Hippocampal formation (tissue), 2 donors: ENCODE data around the gene CTNNA3.
A peak's percentile ranks its signal among the peaks of the same experiment; 100 is the strongest.

Experiments used
- DNase-seq, 2 donors: peaks; one replicate each; lab custom pipeline; 2025; lab: John Stamatoyannopoulos, UW

Gene CTNNA3

DNA sequence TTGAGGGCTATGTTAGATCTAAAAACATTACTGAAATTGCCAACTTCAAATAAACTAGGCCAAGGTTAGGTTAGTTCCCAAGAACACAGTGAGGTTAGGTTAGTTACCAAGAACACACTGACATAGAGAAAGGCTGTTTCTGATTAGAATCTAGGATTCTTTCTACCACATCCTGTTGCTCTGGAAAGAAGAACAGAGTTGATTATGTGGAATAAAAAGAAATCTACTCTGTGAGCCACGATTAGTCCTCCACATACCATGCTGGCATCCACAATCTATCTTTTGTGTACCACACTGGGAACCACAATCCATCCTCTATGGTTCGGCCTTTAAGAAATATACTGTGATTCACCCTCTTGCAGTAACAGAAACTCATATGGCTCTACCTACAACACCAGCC, 678.8 kb downstream of the CTNNA3 start:
- DNase-seq = no peak

DNA sequence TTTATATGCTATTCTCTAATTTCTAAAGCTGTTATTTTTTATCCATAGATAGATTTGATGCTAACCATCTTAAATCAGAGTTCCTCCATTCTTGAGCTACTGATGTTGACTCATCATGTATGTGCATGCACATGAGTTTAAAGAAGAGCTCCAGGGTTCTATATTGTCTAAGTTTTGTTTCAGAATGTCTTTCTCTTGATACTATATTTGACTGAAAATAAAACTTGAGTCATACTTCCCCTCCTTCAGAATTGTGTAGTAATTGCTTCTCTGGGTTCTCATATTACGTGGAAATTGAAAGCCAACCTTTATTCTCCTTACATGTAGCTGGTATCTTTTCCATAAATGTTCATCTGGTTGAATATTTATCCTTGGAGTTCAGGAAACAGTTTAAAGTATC, 680.8 kb downstream of the CTNNA3 start:
- DNase-seq = no peak

DNA sequence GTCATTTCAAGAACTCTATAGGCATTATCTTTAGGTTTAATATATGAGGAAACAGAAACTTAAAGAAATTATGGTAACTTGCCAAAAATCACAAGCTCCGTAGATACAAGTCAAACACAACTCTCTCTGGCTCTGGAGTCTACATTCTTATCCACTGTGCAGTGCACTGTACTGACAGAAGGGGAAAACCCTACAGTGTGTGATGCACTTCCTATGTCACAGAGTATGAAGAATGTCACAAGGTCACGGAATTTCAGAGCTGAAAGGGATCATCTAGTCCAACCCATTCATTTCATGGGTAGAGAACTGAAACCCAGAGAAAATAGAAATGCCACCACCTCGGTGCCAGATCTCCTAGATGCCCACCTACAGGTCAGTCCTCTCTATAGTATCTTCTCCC, 684.0 kb downstream of the CTNNA3 start:
- no peak for DNase-seq

DNA sequence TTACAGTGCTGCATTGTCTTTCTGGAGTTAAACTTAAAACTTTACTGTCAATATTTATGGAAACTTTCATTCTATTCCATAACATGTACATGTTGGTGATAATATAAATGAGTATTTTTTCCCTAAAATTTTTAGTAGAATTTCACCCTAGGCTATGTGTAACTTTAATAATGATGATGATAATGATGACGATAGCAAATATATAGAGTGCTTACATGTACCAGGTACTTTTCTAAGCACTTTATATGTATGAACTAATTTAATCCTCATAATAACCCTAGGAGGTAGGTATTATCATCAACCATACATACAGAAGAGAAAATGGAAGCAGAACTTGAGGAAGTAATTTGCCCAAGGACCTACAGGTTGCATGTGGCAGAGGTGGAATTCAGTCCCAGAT, 684.5 kb downstream of the CTNNA3 start:
- DNase-seq = no peak

DNA sequence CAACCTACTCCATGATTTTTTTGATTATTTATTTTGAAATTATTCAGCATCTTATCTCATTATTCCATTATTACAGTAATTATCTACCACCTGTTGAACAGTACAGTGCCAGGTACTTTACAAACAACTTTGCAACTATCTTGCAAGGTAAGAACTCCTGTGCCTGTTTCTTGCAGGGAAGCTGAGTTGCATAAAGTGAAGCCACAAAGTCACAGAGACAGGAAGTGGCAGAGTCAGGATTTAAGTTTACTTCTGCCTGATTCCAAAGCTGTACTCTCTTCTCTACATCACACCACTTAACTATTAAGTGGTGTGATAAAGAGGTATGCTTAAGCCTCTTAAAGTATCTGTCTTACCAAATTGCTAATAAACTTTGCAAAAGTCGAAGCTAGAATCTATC, 690.0 kb downstream of the CTNNA3 start:
- no peak for DNase-seq

DNA sequence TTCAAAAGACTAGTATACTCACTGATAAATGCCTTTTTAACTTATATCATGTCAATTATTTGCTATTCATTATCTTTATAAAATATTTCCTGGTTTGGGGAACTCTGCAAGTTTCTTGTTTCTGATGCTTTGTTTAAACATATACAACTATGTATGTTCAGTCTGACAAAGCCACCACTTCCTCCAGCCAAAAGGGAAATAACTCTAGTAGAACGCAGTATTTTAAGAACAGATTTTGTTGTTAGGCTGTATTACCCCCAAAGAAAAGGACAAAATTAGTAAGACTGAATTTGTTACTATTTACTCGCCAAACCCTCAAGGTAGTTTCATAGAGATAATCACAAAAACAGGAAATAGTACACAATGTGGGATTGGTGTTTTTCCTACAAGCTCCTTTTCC, 691.3 kb downstream of the CTNNA3 start:
- DNase-seq = no peak

DNA sequence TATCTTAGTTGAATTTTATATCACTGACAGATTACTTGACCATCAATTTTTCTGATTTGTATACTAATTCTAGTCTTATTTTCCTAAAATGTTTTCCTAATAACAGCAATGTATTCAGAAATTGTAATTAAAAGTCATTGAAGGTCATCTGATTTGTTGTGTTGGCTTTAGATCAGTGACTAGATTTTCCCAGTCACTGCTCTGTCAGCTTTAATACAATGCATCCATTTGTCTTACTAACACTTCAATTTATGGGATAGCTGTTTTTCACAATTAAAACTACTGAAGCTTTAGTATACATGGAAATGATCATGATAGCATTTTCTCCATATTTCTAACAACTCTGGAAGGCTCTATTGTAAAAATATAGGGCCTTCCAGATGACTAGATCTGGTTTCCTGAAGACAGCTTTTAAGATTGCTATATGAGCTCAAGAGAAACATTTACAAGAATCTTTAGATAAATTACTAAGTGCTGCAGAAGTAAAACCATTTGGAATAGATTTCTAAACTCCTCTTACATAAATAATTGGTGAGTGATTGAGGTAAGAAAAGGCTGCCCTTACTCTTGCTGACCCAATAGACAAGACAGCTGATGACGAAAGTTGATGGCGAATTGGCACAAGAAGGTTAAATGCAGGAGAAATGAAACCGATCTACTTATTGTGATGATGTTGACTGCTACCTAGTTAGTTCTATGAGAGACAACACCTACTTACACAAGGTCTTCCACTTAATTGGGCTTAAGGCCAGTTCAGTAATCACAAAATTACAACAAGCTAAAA, 696.0 kb downstream of the CTNNA3 start:
- no peak for DNase-seq

DNA sequence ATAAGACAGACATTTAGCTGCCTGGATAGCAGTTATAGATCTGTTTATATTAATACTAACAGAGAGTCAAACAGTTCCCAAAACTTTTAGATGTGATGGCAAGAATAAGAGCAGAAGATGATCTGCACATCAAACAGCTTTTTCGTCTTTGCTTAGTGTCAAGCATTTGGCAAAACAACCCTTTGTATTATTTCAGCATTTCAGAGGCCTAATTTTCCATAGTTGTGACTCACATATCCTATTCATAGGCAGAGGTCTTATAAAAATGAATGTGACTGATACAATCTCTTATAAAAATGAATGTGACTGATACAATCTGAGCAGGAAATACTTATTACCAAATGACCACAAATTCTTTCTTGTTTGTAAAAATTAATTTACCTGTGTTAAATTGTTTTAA, 699.0 kb downstream of the CTNNA3 start:
- DNase-seq = no peak

DNA sequence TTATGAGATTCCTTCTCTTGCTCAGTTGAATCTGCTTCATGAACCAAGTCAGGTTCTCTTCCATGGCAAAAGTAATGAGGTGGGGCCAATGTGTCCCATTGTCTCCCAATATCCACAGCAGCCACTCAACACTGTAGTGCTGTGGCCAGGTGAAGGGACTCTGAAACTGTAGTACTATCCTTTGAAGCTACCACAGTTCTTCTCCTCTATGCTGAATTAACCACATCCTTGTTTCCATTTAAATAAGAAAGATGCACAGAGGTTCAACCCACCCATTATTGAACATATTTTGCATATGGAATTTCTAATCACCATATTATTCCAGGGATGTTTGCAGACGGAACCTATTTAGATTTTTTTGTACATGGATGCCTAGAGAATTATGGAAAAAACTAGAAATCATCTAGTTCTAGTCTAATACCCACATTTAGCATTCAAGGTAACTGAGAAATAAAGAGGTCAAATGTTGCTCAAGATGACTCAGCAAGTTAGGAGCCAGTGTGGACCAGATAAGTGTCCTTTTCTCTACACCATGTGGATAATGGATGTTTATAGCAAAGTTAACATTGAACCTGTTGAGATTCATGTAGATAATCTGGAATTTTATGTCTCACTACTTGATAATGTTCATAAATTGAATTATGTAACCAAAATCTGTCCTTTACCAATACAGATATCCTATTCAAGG, 705.7 kb downstream of the CTNNA3 start:
- no peak for DNase-seq

DNA sequence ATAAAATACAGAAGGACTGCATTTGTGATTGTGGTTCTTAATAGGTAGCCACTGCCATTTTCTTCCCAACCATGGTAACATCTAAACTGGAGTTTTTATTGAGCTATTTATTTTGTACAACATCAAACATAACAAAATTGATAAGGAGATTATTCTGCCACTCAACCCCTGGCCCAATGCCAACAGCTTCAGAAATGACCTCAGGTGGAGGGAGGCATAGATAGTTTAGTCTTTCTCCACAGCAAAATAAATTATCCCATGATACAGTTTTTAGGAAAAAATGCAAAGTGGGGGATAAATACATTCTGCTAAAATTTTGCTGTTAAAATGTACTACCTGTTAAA, 712.5 kb downstream of the CTNNA3 start:
- no peak for DNase-seq

DNA sequence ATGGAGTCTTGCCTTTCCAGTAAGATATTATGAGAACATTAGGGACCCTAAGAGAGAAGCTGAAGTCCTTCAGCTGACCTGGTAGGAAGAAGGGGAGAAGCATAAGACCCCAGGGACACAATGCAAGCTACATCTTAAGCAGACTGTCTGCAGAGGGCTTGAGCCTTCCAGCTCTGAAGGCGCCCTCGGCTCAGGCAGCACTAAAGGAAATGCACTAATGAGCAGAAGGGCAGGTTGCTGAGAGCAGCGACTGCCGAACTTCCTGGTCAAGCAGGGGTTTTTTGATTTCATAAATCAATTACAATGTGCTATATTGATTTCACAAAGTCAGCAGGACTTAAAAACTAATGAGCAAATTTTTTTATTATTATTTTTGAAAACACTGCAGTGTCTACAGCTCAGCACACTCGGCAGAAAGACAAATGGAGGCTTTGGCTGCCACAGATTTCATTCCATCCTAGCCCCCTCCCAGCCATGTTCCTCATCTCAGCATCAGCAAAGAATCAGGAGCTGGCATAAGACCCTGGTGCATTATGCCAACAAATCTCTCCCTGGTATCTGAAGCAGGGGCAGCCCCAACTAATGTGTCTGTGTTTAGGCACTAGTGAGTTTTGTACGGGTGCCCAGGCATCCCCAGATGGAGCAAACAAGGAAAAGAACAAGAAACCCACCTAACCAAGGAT, 713.1 kb downstream of the CTNNA3 start:
- DNase-seq = no peak

DNA sequence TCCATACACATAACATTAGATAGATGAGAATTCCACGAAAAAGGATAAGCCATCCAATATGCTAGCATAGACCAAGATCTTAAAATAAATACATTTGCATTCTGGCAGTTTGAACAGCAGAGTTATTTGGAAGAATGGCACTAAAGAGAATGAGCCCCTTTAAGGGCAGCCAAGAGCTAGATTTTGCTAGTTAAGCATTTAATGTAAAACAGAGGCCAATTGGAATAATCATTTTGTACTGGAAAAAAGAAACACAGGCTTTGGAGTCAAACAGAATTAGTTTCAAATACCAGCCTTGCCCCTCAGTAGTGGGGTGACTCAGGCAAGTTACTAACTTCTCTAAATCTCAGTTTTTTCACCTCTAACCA, 714.0 kb downstream of the CTNNA3 start:
- no peak for DNase-seq

DNA sequence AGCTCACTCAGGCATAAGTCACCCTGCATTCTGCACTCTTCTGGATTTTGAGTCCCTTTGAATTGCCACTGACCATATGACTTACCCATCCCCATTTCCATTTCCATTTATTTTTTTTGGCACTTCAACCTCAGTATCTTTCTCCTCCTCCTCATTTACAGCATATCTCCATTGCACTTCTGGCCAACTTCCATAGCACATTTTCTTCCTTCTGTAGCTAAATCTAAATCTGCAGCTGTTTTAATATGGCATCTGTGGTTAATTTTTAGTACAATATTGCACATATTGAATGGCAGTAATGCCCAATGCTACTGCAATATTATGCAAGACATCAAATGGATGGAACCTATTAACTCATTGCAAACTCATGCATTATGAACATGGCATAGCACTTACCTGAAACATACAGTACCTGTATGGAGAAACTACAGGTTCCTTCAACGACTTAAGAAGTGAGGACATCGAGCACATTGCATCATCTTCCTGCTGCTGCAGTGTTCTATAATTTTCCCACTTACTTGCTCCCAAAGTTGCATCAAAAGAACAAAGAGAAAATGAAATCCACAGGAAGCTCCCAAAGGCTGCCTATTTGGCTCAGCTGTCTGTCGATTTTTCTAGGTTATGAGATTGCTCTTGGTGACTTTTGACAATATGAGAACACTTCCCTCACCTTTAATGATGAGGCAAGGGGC, 714.5 kb downstream of the CTNNA3 start:
- DNase-seq = no peak

DNA sequence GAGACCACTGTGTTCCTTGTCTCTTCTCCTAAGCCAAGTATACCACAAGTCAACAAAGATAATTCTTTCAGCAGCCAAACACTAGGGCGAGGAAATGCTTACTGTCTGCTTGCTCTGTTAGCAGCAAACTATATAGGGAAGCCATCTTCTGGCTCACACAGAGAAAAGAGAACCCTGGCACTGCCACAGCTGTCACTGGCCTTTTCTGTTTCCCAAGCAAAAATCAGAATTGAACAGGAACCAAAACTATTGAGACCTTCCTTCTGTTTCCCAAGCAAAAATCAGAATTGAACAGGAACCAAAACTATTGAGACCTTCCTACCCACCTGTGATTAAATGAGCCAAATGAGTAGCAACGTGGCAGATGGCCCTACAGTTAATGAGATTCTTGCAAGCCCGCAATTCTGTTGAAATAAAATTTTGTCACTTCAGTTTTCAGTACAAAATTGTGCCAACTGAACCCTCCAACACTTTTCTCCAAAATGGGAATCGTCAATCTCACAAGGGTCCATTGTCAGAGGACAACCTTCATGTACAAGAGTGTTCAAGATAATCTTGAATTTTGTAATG, 715.7 kb downstream of the CTNNA3 start:
- DNase-seq = no peak

DNA sequence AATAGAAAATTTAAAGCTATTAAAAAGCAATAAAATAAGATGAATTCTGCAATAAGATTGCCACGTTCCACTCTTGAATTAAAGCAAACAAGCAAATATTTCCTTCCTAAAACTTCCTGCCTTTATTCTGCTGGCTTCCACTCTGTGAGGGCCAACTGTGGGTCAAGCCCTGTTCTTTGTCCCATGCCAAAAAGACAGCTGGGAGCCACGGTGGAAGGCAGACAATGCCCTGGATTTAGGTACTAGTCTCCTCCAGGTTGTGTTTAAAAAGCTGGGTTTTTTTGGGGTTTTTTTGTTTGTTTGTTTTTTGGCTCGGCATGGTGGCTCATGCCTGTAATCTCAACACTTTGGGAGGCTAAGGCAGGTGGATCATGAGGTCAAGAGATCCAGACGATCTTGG, 731.0 kb downstream of the CTNNA3 start:
- no peak for DNase-seq

DNA sequence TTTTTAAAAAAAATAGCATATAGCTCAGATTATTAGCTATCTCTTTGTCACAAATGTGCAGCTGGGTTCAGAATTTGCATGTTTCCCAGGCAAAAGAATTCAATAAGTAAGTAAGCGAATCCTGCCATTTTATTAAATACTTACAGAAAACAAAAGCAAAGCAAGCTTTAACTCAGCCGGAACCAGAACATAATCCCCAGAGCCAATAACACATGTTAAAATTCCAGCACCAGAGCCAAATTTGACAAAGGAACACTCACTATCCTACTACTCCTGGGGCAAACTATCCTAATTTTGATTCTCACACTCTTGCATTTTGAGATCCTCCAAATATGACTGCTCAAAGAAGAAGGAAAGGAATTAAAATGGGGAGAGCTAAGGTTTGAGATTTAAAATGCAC, 737.5 kb downstream of the CTNNA3 start:
- no peak for DNase-seq

DNA sequence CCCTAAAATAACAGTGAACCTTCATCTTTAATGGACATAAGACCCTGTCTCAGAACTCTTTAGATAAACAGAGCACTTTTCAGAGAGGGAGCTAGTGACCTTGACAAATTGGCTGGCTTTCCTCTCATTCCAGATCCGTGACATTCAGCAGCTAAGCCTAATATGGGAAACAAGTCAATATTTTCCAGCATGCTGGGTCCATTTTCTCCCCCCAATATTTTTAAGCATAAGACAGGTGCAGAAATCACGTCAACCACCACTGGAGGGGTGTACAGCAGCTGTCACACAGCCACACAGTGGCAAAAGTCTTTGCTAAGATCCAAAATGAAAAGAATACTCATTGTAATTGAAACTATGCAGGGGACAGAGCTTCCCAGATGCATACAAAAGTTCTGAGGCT, 744.1 kb downstream of the CTNNA3 start:
- DNase-seq = no peak

DNA sequence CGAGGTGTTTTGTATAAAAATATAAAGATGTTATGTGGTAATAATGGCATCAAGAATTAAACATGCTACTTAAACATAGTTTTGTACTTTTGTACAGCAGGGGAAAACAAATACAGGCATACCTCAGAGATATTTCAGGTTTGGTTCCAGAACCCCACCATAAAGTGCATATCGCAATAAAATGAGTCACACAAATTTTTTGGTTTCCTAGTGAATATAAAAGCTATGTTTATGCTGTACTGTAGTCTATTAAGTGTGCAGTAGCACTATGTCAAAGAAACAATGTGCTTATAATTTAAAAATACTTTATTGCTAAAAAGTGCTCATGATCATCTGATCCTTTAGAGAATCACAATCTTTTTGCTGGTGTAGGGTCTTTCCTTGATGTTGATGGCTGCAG, 752.4 kb downstream of the CTNNA3 start:
- no peak for DNase-seq

DNA sequence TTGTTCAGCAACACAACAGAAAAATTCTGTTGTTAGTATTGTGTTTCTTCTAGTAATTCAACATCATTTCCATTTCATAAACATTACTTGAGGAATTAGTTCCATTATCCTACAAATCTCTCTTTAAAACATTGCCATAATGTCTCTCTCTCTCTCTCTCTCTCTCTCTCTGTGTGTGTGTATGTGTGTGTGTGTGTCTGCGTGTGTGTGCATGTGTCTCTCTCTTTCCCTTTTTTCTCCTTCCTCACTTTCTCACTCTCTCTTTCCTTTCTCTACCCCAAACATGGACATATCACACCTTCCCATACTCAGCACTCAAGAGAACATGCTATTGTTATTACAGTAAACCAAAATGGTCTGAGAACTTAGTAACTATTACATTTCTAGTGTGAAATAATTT, 753.6 kb downstream of the CTNNA3 start:
- no peak for DNase-seq

DNA sequence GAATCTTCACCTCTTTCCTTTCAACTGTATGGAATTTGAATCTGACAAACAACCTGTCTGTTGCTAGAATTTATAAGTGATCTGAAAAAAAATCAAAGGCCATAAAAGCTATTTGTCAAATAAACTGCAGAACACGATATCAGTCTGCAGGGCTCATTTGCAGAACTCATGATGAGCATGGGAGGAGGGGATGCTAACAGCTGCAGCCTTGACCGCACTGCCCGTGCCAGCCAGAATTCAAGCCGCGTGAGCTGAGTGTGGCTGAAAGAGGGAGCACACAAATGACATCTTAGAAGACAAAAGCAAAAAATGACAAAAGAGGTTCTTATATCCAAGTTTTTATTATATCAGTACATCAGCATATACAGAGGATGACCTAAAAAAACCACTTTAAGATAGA, 754.5 kb downstream of the CTNNA3 start:
- DNase-seq = peak; percentile 63 to 80

DNA sequence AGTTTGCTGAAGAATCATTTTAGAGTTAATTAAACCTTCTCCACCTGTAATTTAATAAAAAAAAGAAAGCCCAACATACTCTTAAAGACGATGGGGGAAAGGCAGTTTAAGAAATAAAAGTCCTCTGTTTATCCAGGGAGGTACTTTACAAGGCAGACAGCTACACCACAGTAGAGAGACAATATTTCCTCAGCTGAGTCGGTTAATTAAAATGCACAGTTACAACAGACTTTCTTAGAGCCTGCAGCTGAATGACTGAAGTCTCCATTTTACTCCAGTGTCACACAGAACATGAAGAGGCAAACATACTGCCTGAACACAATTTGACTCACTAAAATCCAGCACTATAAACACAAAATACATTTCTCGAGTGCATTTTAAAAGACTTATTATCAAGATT, 755.0 kb downstream of the CTNNA3 start:
- peak in 1 of 2 donors; percentile 52 for DNase-seq

DNA sequence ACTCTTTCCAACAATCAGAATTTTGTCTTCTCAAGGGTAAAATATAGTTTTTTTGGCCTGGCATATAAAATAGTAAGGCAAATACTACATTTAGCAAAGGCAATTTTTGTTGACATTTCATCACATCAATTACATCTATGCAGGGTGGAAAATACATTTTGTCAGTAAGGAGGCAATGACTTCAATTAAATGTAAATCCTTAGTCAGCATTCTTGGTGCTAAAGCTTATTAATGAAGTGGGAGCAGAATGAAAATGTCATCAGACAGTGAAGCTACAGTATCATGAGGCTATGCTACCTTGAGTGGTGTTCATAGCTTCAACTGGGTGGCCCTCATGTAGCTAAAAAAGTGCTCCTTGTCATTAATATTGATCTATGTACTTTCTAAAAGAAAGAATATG, 761.3 kb downstream of the CTNNA3 start:
- DNase-seq = no peak
